ENCODE data around the gene BICDL1.

DNA sequence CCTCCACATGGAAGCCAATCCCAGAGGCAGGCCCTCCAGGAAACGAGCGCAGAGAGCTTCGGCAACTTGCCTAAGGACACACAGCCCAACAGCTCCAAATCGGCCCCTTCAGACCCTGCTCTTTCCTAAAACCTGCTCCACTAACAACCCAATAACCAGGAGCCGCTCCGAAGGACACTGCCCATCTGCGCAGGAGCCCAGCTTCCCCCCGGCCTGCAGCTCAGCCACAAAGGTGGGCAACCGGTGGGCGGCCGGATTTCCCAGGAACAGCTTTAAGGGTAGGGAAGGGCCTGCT lies 114.0 kb downstream of the BICDL1 start:
- TF ChIP-seq EZH2 (IDR thresholded peaks at IDR 0.05; ENCODE audit: insufficient read depth, poor library complexity, severe bottlenecking): no peak
- TF ChIP-seq EZH2phosphoT487 (IDR thresholded peaks at IDR 0.05; ENCODE audit: insufficient read depth, low read depth): no peak

Data from GM23248 (cell line).